GM12891 (cell line): ENCODE measurements around the gene NDUFS7.

Experiments
- PAX5 ChIP-seq: IDR thresholded peaks from 2 replicates; pipeline ENCODE4 v1.6.1; 2011; ENCODE audit warnings: low read length, moderate library complexity, mild to moderate bottlenecking; ENCODE audit not compliant: insufficient read depth, severe bottlenecking
- POLR2A ChIP-seq: IDR thresholded peaks from 2 replicates; pipeline ENCODE4 v1.6.1; 2011; ENCODE audit warnings: low read depth, low read length, control low read depth
- POLR2AphosphoS5 ChIP-seq: IDR thresholded peaks from 2 replicates; pipeline ENCODE4 v1.6.1; 2011; ENCODE audit warnings: low read depth, low read length, control low read depth
- SPI1 ChIP-seq: IDR thresholded peaks from 2 replicates; pipeline ENCODE4 v1.6.1; 2011; ENCODE audit warnings: low read depth, low read length, control low read depth
- TAF1 ChIP-seq: IDR thresholded peaks from 2 replicates; pipeline ENCODE4 v1.6.1; 2011; ENCODE audit warnings: low read depth, low read length, control low read depth

DNA sequence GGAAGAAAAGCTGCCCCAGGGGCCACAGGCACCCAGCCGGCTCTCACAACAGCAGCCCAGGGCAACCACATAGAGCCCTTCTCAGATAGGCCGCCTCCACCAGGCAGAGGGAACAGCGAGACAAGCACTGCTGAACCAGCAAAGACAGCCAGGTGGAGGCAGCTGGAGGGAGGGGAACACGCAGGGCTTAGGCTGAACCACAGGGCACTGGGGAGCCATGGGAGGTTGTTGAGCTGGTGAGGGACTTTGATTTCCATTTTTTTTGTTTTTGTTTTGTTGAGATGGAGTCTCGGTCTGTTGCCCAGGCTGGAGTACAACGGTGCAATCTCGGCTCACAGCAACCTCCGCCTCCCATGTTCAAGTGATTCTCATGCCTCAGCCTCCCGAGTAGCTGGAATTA, 14.1 kb downstream of the NDUFS7 start:
- TF ChIP-seq POLR2A (no peak), SPI1 (no peak), POLR2AphosphoS5 (no peak), TAF1 (no peak), PAX5 (no peak)
